ENCODE data around the gene RAB43. TPM values are rescaled to one million over a fixed set of nuclear protein-coding genes. Genes with fewer than 3 reads are reported as not detected.

The RAB43 gene
- total RNA-seq, 1 experiment from 2014 or later: 2.9 TPM

GRCh38 chr3:129058441-129059200 is 63.0 kb downstream of the RAB43 start:
- no peaks in the 10 kb centered on the region for H3K9me3 ChIP-seq (ENCODE audit: low read depth, low read length, poor library complexity, severe bottlenecking)
- no peak overlapping the region for H3K27ac ChIP-seq (ENCODE audit: low read depth, low read length, poor library complexity, severe bottlenecking)
- no peaks in the 10 kb centered on the region for H3K27me3 ChIP-seq (replicated peaks; ENCODE audit: insufficient read depth, low read depth, low read length, poor library complexity)
- no peaks in the 10 kb centered on the region for H3K36me3 ChIP-seq (ENCODE audit: insufficient read depth, low read length, poor library complexity, severe bottlenecking)
- TF ChIP-seq CTCF (conservative IDR thresholded peaks at IDR 0.05; ENCODE audit: low read depth, low read length): no peak
- ChIA-PET CTCF (no interaction called here), POLR2A (ENCODE audit: low non-redundant PET) (no interaction called here)
- DNase-seq (ENCODE audit: low spot score): no peak
- no TSS peak for BruUV-seq (replicated peaks)
- no peak overlapping the region for H3K4me3 ChIP-seq (ENCODE audit: low read depth, low read length, poor library complexity, severe bottlenecking)
- intact Hi-C loops (cut with micrococcal nuclease; ENCODE audit: unreplicated experiment): no loop called here
- H3K4me1 ChIP-seq (ENCODE audit: insufficient read depth, low read length, poor library complexity, severe bottlenecking): no peaks in the 10 kb centered on the region

- BruUV-seq (replicated peaks): no TSS peak
- Histone ChIP-seq H3K9me3 (ENCODE audit: low read depth, low read length, poor library complexity, severe bottlenecking) (no peaks in the 10 kb centered on the region), H3K36me3 (ENCODE audit: insufficient read depth, low read length, poor library complexity, severe bottlenecking) (no peaks in the 10 kb centered on the region), H3K4me3 (ENCODE audit: low read depth, low read length, poor library complexity, severe bottlenecking) (no peak overlapping the region), H3K4me1 (ENCODE audit: insufficient read depth, low read length, poor library complexity, severe bottlenecking) (no peaks in the 10 kb centered on the region), H3K27me3 (replicated peaks; ENCODE audit: insufficient read depth, low read depth, low read length, poor library complexity) (no peaks in the 10 kb centered on the region), H3K27ac (ENCODE audit: low read depth, low read length, poor library complexity, severe bottlenecking) (no peak overlapping the region)
- intact Hi-C loops (cut with micrococcal nuclease; ENCODE audit: unreplicated experiment): no loop called here
- CTCF ChIA-PET: no interaction called here
- no peak for DNase-seq (ENCODE audit: low spot score)
- TF ChIP-seq EZH2 (IDR thresholded peaks at IDR 0.05; ENCODE audit: borderline replicate concordance, low read depth, low read length, poor library complexity, severe bottlenecking) (no peak), CTCF (conservative IDR thresholded peaks at IDR 0.05; ENCODE audit: low read depth, low read length) (no peak)
- POLR2A ChIA-PET (ENCODE audit: low non-redundant PET): interaction anchor here (0.6 kb wide), 1 partner anchor 36 kb away, joined by 4 read pairs; no protein-coding TSS in a partner anchor
Measured at GRCh38 chr3:129057249-129057648, 64.4 kb downstream of the RAB43 start.

- CTCF ChIA-PET: no interaction called here
- intact Hi-C loops (cut with micrococcal nuclease; ENCODE audit: unreplicated experiment): no loop called here
- DNase-seq (ENCODE audit: low spot score): no peak
- POLR2A ChIA-PET (ENCODE audit: low non-redundant PET): no interaction called here
- Histone ChIP-seq H3K4me1 (ENCODE audit: insufficient read depth, low read length, poor library complexity, severe bottlenecking) (no peaks in the 10 kb centered on the region), H3K4me3 (ENCODE audit: low read depth, low read length, poor library complexity, severe bottlenecking) (no peak overlapping the region), H3K27me3 (replicated peaks; ENCODE audit: insufficient read depth, low read depth, low read length, poor library complexity) (no peaks in the 10 kb centered on the region), H3K9me3 (ENCODE audit: low read depth, low read length, poor library complexity, severe bottlenecking) (no peaks in the 10 kb centered on the region), H3K36me3 (ENCODE audit: insufficient read depth, low read length, poor library complexity, severe bottlenecking) (no peaks in the 10 kb centered on the region), H3K27ac (ENCODE audit: low read depth, low read length, poor library complexity, severe bottlenecking) (no peak overlapping the region)
- no TSS peak for BruUV-seq (replicated peaks)
- TF ChIP-seq CTCF (conservative IDR thresholded peaks at IDR 0.05; ENCODE audit: low read depth, low read length): no peak
- no peak for TF ChIP-seq EZH2 (IDR thresholded peaks at IDR 0.05; ENCODE audit: borderline replicate concordance, low read depth, low read length, poor library complexity, severe bottlenecking)
Measured at GRCh38 chr3:129056451-129057173, 65.0 kb downstream of the RAB43 start.
